ENCODE measurements around the gene ID3.

The ID3 gene, protein sequence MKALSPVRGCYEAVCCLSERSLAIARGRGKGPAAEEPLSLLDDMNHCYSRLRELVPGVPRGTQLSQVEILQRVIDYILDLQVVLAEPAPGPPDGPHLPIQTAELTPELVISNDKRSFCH

DNA sequence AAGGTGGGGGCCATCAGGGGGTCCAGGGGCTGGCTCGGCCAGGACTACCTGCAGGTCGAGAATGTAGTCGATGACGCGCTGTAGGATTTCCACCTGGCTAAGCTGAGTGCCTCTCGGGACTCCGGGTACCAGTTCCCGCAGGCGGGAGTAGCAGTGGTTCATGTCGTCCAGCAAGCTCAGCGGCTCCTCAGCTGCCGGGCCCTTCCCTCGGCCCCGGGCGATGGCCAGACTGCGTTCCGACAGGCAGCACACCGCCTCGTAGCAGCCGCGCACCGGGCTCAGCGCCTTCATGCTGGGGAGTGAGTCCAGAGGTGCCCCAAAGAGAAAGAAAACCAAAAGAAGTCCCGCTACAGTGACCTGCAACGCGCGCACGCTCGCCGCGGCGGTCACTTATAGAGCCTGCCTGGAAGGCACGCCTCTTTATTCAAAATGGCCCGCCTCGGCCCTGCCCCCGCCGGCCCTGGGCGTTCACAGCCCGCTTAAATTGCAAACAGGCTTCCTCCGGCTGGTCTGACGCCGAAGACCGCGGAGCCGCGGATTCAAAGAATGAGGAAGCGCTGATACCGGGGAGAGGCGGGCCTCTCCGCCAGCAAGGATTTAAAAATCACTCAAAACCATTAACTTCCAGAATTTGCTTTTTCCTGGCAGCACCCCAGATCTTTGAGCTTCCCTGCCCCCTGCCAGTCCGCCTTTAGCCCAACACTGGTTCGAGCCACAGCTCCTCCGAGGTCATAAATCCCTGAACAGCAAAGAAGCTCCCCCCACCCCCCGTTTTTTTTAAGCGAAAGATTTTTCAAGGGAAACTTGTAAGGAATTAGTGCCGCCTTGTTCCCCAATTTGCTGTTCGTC lies at the start of gene ID3:
Gene ID3 (minus strand): TSS at position 366 of the 849 bp plus-strand sequence. CDS start 75 bp downstream, at position 291.
- DNase-seq, result peak; percentile 86

DNA sequence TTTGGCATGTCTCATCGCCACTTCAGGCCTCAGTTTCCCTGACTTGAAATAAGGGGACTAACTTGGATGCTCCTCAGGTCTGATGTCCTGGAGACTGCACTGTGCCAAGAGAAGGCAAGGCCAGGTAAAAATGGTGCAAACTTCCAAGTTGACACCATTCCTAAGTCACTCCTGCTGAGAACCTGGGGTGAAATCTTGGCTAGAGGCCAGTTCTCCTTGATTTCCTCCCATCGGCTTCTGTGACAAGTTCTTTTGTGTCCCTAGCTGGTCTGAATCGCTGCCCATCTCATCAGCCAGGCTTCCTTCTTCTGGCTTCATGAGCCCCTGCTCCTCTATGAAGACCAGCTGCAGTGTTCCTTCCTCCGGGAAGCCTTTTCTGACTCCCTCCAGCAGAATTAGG lies 48.6 kb upstream of the ID3 start:
- no peak for DNase-seq

DNA sequence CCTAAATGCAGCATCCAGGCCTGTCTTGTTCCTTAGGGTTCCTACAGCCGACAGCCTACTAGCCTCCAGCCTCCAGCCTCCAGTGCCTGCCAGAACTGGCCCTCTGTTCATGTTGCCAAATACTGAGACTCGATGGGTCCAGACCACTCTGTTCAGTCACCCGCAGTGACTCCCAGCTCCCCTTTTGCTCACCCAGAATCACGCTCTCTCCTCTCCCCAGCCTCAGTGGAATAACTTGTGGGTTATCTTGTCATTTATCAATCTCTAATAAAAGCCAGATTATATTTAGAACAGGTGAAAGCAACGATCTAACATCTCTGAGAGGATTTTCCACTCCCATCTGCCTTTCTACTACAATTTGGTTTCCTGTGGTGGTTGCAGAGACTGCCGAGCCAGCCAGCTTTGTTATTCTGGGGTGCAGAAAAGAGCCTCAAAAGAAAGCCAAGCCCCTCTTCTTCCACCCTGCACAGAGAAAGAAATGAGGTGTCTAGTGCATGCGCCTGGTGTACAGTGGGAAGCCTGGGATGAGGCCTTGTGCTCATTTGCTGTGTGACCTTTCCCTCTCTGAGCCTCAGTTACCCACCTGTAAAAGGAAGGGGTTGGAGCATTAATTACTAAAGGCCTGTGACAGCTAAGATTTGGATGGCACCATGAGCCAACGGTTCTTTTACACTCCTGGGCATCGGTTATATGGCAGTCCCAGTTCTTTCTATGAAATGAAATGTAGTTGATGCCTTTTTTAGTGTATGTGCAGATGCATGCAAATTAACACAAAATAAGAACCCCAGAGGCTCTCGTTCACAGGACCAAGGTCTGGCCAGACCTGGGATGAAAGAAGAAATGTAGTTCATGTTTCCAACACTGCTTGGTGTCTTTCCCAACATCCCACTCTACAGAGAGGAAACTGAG lies 42.9 kb upstream of the ID3 start:
- no peak for DNase-seq

DNA sequence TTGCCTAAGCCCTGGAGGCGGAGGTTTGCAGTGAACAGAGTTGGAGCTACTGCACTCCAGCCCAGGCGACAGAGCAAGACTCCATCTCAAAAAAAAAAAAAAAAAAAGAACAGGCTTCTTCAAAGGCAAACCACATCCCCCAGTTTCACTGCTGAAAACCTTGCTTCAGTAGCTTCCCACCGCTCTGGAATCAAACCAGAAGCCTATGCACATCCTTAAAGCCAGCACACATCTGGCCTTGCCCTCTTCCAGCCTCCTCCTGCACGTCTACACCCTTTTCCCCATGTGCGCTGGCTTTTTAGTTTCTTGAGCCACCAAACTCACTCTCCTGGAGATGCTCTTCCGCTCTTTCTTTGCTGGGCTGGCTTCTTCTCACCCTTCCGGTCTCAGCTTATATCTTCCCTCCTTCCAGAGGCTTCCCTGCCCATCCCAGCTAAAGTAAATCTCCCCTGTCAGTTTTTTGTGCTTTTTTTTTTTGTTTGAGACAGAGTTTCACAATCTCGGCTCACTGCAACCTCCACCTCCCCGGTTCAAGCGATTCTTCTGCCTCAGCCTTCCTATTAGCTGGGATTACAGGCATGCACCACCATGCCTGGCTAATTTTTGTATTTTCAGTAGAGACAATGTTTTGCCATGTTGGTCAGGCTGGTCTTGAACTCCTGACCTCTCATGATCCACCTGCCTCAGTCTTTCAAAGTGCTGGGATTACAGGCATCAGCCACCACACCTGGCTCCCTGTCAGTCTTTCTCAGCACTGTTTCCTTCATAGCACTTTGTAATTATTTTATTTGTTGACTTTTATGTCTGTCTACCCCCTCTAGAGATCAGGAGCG lies 42.0 kb upstream of the ID3 start:
- DNase-seq, result no peak

DNA sequence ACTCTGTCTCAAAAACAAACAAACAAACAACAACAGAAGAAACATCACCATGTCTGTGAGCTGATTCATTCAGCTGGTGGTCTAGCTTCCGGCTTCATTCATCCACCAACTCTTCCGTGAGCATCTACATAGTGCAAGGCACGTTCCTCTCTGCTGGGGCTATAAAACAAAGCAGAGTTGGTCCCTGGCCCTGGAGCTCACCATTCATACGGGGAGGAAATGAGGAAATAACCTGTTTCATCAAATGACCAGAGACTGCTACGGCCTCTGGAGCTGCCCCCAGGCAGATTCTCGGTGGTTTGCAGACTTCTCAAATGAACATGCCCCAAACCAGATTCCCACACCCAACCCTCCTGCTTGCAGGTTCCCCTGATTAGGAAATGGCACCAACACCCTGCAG lies 41.0 kb upstream of the ID3 start:
- no peak for DNase-seq

DNA sequence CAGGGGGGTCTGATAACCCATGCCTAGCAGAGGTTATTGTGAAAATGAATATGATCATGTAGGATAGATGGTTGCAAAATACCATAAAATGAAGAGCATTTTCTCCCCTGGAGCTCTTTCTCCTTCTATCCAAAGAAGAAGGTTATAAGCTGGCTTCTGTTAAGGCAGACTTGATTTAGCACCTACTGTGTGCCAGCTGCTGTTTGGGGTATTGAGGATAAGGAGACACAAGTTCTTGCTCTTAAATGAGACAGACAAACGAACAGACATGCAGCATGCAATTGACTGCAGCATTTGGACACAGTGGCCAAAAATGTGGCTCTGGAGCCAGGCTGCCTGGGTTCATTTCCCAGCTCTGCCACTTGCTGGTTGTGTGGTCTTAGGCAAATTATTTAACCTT lies 39.8 kb upstream of the ID3 start:
- DNase-seq, result no peak

DNA sequence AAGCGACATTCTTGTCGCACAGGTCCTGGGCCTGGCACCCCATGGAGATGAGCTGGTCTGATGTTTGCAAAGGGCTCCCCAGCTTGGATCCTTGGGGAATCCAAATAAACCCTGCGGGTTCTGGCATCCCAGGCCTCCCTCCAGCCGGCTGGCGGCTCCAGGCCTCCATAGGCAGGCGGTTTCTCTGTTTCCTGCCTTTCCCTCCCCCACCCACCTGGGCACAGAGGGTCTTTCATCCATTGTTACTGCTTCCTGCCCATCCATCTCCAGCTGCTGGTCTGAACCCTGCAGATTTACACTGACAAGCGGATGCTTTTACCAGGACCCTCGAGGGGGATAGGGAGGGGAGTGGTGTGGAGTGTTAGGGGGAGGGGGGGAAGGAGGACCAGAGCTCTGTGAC lies 39.1 kb upstream of the ID3 start:
- no peak for DNase-seq

DNA sequence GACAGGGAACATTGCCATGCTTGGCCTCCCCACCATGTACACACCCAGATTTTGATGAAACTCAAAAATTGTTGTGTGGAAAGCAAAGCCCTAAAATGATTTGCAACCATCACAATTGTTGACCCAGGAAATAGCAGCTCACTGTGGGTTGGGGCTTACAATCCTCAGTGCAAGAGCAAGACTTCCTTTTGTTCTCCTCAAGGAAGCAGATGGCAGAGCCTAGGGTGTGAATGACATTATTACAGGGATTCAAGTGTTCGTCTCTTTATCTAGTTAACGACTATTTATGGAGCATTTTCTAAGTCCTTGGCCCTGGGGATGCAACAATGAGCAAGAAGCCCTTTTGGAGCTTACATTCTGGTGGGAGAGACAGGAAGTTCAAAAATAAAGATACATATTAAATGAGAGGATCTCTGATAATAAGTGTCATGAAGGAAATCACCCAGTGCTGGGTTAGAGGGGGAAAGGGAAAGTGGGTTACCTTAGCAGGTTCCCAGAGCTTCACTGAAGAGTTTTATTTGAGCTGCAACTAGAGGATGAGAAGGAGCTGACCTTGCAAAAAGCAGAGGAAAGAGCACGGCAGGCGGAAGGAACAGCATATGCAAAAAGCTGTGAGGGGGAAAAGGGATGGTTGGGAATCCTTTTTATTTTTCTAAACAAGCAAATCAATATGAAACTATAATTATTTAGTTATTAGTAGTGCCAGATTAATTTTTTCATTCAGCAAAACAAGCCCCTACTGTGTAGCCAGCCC lies 38.5 kb upstream of the ID3 start:
- no peak for DNase-seq

DNA sequence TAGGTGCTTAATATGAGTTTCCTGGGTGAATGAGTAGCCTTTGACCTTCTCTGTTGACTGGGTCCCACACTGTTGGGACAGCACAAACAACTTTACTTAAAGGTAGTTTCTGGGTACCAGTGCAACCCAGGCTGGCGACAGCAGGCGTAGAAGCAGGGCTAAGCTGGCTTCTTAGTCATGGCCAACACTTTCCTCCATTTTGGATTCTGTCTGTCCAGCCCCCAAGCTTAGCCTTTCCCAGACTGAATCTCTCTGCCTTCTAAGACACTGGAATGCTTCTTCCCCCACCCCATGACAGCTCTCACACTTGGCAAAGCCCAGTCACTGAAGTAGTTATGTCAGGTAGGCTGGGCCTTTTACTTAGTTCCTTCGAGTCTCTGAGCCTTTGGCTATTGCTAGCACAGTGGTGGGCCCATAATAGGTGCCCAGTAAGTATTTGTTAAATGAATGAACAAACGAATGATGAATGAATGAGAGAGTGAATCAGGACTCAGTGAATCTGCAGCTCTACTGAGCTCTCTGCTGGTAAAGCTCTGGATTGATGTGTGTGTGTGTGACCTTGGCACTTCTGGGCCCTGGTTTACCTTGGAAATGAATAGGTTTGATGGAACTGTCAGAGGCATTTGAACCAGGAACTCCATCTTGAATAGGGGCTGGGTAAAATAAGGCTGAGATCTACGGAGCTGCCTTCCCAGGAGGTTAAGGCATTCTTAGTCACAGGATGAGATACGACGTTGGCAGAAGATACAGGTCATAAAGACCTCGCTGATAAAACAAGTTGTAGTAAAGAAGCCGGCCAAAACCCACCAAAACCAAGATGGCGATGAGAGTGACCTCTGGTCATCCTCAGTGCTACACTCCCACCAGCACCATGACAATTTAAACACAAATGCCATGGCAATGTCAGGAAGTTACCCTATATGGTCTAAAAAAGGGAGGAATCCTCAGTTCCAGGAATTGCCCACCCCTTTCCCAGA lies 37.4 kb upstream of the ID3 start:
- no peak for DNase-seq

DNA sequence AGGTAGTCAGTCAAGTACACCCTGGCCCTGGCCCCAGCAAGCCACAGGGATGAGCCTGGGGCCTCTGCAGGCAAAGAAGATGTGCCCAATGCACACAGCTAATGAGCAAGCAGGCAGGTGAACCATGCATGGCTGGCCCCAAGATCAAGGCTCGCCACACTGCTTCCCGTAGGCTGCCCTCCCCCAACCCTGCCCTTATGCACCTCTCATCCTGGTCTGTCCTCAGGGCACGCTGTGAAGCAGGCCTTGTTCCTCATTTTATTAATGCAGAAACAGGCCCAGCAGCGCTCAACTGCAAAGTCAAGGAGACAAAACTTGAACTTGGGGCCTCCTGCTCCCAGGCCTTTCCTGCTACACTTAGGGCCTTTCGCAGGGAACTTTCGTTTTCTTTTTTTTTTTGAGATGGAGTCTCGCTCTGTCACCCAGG lies 35.6 kb upstream of the ID3 start:
- no peak for DNase-seq

DNA sequence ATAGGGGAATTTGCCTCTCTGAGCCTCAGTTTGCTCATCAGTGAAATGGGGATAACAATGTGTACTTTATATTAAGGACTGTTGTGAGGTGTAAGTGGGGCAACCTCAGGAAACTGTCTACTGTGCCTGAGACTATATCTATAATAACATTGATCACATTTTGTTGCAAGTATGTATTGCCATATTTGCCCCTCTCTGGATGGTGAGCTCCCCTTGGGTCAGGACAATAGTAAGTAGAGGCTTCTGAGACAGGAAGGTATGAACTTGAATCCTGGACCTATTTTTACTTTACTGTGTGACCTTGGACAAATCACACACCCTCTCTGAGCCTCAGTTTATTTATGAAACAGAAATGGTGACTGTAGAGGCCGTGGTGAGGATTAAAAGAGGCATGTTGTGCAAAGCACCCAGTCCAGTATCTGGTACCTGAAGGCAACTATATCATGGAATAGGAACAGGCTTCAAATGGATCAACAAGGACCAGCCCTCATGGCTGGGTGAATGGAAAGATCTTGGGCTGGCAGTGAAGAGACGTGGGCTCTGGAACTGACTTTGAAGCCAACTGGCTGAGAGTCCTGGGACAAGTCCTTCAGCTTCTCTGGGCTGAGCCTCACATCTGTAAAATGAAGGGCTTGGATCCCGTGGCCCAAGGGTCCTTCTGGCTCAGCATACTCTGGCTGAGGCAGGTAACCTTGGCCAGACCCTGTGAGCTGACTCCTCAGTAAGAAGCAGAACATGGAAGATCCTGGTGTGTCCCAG lies 35.0 kb upstream of the ID3 start:
- no peak for DNase-seq

DNA sequence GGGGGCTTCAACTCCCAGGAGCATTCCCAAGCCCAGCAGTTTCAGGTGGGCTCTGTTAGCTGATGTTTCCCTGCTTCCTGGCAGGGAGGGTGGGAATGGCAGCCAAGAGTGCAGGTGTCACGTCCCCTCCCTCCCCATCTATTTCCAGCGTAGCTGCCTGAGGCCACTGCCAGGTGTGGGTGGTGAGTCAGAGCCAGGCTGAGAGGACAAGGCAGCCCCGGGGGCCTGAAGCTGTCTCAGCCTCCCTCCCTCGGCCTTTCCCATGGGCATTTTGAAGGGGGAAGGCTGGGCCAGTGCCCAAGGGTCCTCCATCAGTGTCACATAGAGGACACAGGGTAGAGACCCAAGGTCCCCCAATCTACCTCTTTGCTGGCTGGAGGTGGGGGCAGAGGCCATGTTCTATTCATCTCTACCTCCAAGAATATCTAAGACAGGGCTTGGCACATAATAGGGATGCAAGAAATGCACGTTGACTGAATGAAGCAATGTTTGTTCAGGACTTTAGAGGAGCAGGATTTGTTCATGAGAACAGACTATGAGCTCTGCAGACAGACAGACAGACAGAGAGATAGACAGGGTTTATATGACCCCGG lies 34.4 kb upstream of the ID3 start:
- DNase-seq, result no peak

DNA sequence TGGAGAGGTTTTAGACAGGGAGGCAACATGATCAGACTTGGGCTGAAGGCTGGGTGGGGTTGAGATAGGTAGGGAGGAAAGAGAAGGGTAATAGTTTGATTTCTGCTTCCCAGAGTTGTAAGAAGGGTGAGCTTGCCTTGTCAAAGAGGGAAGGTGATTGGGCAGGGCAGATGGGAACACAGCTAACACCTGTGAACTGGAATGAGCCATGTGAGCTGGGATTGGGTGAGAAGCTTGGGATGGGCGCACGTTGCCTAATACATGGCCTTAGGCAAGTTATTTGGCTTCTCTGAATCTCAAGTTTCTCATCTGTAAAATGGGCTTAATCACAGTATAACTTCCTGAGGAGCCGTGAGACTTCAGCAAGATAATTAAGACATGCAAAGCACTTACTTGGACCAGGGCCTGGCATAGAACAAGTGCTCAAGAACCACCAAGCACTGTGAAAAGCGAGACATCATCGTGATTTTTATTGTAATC lies 33.8 kb upstream of the ID3 start:
- DNase-seq, result no peak

DNA sequence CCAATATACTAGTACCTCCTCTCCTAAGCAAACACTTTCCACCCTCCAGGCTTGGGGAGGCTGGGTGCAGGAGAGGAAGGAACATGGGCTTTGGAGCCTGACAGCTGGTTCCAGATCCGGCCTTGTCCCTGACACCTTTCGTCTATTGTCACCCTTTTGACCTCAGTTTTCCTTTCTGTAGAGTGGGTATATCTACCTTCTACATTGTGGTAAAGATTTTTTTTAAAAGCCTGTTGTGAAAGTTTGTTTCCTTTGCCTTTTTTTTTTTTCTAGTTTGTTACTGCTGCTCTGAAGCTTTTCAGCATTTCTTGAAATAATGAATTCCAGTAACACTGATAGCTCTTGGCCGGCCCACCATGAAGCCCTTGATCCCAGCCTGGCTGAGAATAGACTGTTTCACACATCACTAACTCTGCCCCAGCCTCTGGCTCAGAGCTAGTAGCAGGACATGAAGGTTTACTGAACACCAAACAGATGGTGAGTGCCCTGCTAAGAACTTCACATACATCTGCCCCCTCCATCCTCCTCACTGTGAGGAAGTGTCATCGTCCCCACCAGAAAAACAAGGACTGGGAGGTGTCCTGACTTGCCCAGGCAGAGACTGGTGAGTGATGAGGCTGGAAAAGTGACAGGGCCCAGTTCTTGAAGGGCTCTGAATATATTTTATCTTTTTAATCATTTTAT lies 33.0 kb upstream of the ID3 start:
- no peak for DNase-seq

DNA sequence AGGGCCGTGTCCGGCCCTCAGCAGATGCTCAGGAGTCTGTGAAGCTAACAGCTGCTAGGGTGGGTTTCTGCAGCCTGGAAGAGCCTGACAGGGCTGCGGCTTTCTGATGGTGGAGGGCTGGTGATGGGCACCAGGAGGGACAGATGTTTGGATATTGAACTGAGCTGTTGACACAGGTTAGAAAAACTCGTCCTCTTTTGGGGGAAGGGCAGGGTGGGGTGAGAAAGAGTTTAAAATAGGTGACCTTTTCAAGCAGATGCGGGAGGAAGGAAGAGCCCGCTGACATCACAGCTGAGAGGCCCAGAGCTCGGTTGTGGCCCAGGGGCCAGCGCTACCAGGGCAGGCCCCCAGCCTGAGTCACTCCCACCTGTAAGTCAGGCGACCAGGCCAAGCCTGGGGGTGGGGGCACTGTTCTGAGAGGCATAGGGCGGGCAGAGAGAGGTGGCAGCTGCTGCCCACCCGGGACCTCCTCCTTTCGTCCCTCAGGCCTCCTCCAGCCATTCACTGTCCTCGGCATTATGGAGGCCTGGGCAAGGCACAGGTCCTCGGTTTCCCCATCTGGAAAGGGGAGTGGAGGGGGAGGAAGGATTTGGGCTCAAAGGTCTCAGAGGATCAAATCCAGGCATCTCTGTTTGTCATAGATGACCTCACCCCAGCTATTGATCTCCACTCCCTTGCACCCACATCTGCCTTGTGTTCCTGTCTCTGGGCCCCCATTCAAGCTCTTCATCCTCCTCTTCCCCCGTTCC lies 32.3 kb upstream of the ID3 start:
- no peak for DNase-seq

DNA sequence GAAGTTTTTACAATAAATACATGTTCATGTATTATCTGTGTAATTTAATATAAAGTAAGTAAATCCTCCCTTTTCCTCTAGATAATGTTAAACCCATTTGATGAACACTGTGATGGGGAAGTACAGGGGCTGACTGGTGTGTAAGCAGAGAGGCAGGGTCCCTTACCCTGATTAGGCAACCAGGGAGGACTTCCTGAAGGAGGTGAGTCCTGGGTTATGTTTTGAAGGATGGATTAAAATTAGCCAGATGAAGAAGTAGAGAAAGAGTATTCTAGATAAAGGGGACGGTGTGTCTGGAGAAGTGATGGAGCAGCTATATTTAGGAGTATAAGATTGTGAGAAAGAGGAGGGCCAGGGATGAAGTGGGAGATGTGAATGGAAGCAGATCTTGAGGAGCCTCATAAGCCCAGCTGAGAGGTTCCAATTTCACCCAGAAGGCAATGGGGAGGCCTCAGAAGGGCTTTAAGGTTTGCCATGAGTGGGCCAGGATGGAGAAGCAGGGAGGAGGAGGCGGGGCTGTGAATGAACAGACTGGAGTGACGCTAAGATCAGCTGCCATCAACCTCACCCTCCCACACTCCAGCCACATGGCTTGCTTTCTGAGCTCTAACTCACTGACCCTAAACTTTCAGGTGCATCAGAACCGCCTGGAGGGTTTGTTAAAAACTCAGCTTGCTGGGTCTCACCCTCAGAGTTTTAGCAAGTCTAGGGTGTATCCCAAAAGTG lies 30.9 kb upstream of the ID3 start:
- DNase-seq, result peak; percentile 9

DNA sequence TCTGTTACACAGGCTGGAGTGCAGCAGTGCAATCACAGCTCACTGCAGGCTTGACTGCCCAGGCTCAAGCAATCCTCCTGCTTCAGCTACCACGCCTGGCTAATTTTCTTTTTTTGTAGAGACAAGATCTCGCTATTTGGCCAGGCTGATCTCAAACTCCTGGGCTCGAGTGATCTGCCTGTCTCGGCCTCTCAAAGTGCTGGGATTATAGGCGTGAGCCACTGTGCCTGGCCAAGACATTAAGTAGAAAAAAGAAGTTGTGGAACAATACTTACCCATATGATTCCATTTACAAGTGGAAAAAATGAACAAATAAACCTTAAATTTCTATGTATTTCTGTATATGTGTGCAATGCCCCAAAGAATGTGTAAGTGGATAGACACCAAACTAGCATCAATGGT lies 30.3 kb upstream of the ID3 start:
- DNase-seq, result no peak

Measured in stimulated activated naive CD4-positive, alpha-beta T cell treated with Interleukin-2 at 50 U/mL for 16 hours (primary cell).